HL-60/S4 (cell line): ENCODE data around the gene RETREG2.

Experiments used
- in situ Hi-C: fragments of 300-500 bp; cut with MboI; formaldehyde crosslinking; loops from 2 replicates; pipeline ENCODE4 v1.14.3; 2022; ENCODE audit warnings: low sequenced_read_pairs

Gene RETREG2

DNA sequence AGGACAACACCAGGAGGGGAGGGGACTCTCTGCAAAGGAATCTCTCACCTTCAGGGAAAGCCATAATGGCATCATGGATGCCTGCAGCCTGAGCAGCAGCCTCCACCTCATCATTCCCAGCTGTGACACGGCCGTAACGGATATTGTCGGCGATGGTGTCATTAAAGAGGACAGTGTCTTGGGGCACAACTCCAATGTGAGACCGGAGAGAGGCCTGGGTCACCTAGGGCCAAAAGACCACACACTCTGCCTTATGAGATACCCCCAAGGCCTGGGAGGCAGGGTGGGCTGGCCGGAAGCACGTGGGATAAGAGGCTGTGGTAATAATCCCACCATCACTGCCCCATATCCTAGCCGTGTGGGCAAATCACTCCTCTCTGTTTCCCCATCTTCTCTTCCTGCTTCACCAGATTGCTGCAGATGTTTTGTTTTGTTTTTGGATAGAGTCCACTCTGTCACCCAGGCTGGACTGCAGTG lies 32.8 kb downstream of the RETREG2 start:
- in situ Hi-C loops = loop anchor here (10.0 kb wide), 1 partner anchor 46 kb away; the partner anchor contains the start of gene NHEJ1

DNA sequence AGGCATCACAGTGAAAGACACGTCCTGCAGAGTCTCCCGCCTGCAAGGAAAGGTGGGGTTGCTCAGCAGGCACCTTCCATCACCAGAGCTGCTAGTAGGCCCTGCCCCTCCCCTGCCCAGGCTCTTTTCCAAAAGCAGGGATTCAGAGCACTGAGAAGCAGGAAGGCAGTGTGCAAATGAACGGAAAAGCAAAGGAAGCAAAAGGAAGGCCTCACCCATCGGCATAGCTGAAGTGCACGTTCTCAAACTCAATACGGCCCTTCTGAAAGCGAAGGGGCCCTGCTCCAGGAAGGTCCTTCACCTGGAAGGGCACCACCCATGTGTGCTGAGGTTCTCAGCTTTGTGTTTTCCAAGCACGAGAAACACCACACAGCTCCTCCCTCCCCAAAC lies 34.9 kb downstream of the RETREG2 start:
- in situ Hi-C loops = loop anchor here (10.0 kb wide), 1 partner anchor 48 kb away; the partner anchor contains the start of gene NHEJ1

DNA sequence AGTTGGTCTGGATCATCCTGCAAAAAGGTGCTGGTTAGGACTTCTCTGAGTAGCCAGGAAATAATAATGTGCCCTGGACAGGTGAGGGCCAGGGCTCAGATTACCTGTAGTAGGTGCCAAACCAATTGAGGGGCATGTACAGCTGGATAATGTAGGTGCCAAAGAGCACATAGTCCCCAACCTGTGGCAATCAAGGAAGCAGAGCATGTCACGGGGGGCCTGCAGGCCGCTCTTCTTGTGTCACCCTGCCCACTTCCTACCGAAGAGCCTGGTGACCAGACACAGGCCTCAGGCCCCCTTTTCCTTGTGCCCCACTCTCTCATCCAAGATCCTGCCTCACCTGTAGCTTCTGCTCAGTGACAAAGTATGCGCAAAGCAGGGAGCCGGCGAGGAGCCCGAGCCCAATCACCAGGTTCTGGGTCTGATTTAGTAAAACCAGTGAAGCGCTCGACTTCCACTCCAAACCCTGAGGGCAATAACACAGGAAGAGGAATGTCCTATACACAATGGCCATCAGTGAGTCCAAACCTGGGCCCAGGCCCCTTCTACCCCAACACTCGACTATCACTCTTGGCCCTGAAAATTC lies 35.5 kb downstream of the RETREG2 start:
- in situ Hi-C loops = loop anchor here (10.0 kb wide), 1 partner anchor 49 kb away; the partner anchor contains the start of gene NHEJ1

GRCh38 chr2:219214141-219214540 lies 36.1 kb downstream of the RETREG2 start:
- in situ Hi-C loops = loop anchor here (10.0 kb wide), 1 partner anchor 49 kb away; the partner anchor contains the start of gene NHEJ1

- in situ Hi-C loops = loop anchor here (10.0 kb wide), 1 partner anchor 50 kb away; the partner anchor contains the start of gene NHEJ1
Observed at GRCh38 chr2:219214786-219215185, 36.7 kb downstream of the RETREG2 start.

DNA sequence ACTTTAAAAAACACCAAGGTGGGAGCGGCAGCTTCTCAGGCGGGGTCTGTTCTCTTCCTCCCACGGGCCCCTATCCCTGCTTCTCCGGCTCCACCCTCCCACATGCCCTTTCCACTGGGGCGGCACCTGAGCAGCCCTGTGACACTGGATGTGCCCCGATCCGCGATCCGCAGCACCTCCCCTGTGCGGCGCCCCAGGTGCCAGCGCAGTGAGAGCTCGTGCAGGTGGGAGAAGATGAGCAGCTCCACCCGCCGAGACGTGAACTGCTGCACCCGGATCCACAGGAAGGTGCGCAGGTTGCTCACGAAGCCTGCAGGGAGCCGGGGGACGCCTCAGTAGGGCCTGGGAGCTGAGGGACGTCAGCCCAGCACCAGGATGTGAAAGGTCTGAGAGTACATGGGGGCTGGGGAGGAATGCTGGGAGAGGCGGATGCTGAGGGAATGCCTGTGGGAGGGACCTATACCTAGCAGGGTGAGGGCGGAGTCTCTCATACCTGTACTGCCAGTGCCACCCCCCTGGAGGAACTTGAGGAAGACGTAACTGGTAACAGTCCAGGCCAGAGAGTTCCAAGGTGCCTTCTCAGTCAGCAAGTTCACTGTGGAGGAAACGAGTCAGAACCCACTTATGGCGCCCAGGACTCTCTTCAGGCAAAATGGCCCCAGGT lies 37.9 kb downstream of the RETREG2 start:
- in situ Hi-C loops = loop anchor here (10.0 kb wide), 1 partner anchor 51 kb away; the partner anchor contains the start of gene NHEJ1

- in situ Hi-C loops = loop anchor here (10.0 kb wide), 1 partner anchor 52 kb away; the partner anchor contains the start of gene NHEJ1
Observed at GRCh38 chr2:219216535-219216915, 38.5 kb downstream of the RETREG2 start.

DNA sequence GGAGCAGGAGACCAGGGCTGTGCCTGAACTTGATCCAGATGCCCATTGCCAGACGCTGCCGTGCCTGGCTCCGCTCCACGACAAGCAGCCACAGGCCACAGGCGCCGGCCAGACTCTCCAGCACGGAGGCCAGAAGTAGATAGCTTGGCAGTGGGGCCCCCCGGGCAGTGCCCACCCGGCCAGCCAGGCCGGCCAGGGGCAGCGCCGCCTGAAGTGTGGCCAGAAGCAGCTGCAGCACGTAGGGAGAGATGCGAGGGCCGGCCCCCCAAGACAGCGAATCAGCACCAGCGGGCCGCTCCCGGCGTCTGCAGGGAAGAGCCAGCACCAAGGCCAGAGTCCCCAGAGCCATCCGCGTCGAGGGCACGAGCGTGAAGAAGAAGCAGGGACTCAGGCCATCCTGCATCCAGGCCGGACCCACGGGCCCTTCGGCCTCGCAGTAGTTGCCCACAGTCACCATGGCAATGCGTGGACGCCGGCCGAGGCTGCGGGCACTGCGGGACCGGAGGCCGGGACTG lies 40.2 kb downstream of the RETREG2 start:
- in situ Hi-C loops = loop anchor here (10.0 kb wide), 1 partner anchor 53 kb away; the partner anchor contains the start of gene NHEJ1

DNA sequence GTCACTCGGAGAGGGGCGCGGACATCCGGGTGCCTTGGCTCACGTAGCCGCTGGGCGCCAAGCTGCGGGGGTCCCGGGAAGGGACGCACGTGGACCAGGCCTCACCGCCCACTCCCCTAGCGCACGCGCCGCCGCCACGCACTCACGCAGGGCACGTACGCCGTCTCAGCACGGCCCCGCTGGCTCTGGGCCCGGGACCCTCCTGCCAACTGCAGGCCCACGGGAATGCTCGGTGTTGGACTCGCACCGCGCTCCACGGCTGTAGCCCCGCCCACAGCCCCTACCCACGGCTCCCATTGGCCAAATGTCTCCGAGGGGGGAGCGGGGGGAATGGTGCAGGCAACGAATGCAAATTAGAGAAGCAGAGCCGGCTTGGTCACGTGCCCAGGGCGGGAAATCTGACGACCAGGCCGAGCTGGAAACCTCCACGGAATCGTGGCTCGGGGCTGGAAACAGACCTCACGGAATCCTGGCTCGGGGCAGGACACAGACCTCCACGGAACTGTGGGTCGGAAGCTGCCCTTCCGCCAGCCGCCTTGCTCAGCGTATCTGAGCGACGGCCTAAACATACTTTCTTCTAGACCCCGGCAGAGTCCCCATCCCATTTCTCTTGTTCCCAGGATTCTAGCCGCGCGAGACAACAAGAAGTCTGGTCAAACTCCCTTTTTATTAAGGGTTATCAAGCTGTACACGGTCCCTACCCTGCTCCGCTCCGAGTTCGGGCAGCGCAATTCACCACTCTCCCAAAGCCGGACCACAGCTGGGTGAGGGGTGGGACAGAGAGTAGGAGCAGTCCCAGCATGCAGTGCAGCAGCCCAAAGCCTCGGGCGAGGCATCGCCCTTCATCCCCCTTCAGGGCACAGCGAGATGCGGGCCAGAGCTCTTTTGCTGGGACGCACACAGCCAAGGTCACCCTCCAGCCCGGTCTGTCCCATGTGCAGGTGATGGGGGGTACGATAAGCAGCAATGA lies 40.9 kb downstream of the RETREG2 start, which contains the start of gene ABCB6:
ABCB6 (minus strand) TSS at position 227 of the 970 bp plus-strand sequence. CDS start 285 bp downstream, outside the sequence.
- in situ Hi-C loops = loop anchor here (10.0 kb wide), 1 partner anchor 54 kb away; the partner anchor contains the start of gene NHEJ1

DNA sequence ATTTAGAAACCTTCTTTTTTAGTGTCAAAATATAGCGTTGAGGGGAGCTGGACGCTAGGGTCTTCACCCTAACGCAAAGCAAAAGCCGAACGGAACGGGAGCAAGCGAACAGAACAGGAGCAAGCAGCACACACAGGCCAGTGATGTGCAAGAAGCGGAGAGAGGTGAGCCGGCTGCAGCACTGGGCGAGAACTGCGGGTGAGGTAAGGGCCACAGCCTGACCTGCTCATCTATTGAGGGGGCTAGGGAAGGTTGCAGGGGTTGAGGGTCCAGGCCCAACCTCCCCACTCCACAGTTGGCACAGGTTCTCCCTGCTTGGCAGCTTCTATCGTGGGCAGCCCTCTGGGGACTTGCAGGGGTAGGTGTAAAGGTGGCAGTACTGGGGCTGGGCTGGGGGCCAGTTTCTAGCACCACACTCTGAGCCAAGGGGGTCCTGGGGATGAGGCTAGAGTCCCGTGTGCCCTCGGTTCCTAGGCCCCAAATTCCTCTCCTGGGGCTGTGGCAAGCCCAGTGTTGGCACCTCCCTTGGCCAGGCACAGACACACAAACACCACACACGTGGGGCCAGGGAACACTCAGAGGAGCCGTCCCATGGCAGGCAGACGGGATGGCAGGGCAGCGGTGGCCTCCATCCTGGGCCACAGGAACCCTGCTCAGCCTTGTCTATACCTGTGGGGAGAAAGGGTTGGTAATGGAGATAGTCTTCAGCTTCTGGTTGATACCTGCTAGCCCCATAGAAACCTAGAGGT lies 41.9 kb downstream of the RETREG2 start:
- in situ Hi-C loops = loop anchor here (10.0 kb wide), 1 partner anchor 55 kb away; the partner anchor contains the start of gene NHEJ1

- in situ Hi-C loops = no loop called here
Observed at GRCh38 chr2:219220652-219221402, 42.8 kb downstream of the RETREG2 start.

DNA sequence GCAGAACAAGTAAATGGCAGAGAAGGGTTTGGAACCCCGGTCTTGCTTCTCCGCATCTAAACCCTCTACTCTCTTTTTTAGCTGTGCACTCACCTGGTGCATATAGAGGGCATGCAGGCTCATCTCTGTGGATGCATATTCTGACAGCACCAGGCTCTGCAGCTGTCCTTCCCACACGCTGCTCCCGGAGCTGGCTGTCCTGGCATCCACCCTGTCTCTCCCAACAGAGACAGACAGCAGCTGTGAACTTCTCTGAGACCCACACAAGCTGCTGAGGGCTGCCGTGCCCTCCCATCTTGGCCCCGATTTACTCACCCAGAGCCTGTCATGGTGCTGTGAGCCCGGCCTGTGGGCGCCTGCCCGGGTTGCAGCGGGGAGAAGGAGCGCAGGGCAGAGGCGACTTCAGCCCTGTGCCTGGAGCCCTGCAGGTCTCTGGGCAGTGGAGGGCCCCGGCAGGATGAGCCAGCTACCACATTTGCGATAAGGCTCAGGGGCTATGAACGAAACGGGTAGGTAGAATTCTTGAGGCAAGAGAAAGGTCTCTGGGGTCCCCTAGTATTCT lies 44.0 kb downstream of the RETREG2 start:
- in situ Hi-C loops = no loop called here

- in situ Hi-C loops = no loop called here
Observed at GRCh38 chr2:219223831-219224610, 45.9 kb downstream of the RETREG2 start.

GRCh38 chr2:219225350-219225749 lies 47.3 kb downstream of the RETREG2 start:
- in situ Hi-C loops = no loop called here

DNA sequence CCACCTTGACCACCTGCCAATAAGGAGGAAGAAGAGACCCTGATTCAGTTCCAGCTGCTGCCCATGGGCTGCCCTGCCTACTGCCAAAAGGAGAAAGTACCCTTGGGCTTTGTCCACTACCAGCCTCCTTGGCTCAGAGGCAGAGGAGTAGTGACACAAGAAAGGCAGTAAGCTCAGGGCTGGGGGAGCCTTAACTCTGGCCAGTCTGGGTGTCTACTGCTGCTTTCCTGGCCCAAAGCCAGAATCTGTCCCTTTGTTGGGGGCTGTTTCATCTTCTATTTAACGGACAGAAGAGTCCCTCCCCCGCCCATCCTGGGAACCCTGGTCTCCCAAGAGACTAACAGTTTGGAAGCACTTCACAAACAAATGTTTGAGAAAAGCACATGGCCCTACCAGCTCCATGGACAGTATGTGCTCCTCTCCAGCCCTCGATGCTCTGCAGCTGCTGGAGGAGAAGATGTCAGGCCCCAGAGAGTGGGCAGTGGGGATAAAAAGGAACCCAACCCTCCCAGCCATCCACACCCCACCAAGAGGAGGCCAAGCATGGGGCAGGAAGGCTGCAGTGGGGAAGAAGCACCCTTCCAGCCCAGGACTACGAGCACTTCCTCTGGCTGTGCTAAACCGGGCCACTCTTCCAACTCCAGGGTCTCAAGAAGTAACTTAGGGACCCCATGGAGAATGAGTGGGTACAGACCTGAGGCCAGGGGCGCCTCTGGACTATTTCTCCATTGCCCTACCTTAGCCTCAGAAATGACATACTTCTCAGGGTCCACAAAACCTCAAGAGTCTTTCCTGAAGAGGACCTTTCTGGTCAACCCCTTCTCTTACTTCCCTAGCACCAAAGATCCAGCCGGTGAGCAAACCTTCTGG lies 50.2 kb downstream of the RETREG2 start:
- in situ Hi-C loops = no loop called here

DNA sequence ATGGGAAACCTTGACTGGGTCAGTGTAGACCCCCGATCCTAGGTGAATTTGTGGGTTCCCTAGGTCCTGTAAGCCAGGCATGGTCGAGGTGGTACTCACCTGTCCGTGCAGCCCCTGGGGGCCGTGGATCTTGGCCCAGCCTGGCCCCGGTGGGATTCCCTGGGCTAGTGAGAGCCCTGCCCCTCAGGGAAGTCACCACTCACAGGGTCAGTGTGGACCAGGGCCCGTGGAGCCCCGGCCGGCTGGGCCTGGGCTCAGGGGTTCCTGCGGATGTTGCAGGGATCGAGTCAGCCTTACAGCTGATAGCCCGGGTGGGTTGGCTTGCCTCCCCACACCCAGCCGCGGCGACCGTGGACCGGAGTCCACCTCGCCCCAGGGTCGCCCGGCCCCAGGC lies 50.8 kb downstream of the RETREG2 start:
- in situ Hi-C loops = no loop called here
